Activated naive CD8-positive, alpha-beta T cell treated with anti-CD3 and anti-CD28 coated beads, Interleukin-2, amount 50 U/mL, for 24 hours (primary cell): ENCODE results near the gene GATAD2A.
A peak's percentile ranks its signal among the peaks of the same experiment; 100 is the strongest.

Experiments
- ATAC-seq: fragments of 150-1000 bp; cut with Tn5 transposase; one replicate; pipeline ENCODE4 v1.10.0; 2021
- DNase-seq: peaks from one replicate; pipeline ENCODE4 v3.0.0; 2021
- H3K27ac Mint-ChIP-seq: one replicate; pipeline ENCODE4 v1.8.0; 2021; ENCODE audit warnings: mild to moderate bottlenecking, mixed read lengths
- H3K27me3 Mint-ChIP-seq: one replicate; pipeline ENCODE4 v1.8.0; 2021; ENCODE audit warnings: mixed read lengths
- H3K36me3 Mint-ChIP-seq: one replicate; pipeline ENCODE4 v1.8.0; 2021; ENCODE audit warnings: low read depth, mixed read lengths
- H3K4me1 Mint-ChIP-seq: one replicate; pipeline ENCODE4 v1.8.0; 2021; ENCODE audit warnings: mixed read lengths
- H3K4me3 Mint-ChIP-seq: one replicate; pipeline ENCODE4 v1.8.0; 2021; ENCODE audit warnings: mild to moderate bottlenecking, moderate library complexity, mixed read lengths
- H3K9me3 Mint-ChIP-seq: one replicate; pipeline ENCODE4 v1.8.0; 2021; ENCODE audit warnings: mixed read lengths

GATAD2A gene

GRCh38 chr19:19487950-19488874 is 82.7 kb downstream of the GATAD2A start:
- H3K27ac Mint-ChIP-seq, result peak overlapping the region; percentile 86
- peaks cover 56% of the 10 kb centered on the region for H3K4me1 Mint-ChIP-seq
- no peaks in the 10 kb centered on the region for H3K9me3 Mint-ChIP-seq
- peaks cover 13% of the 10 kb centered on the region for H3K36me3 Mint-ChIP-seq
- DNase-seq (no peak), ATAC-seq (no peak)
- H3K27me3 Mint-ChIP-seq, result no peaks in the 10 kb centered on the region
- no peak overlapping the region for H3K4me3 Mint-ChIP-seq

- H3K4me1 Mint-ChIP-seq, result peaks cover 57% of the 10 kb centered on the region
- DNase-seq, result peak; percentile 77
- peak overlapping the region; percentile 46 for H3K4me3 Mint-ChIP-seq
- H3K36me3 Mint-ChIP-seq, result peaks cover 18% of the 10 kb centered on the region
- no peaks in the 10 kb centered on the region for H3K9me3 Mint-ChIP-seq
- ATAC-seq, result peak; percentile 88
- H3K27me3 Mint-ChIP-seq, result no peaks in the 10 kb centered on the region
- peak overlapping the region; percentile 86 for H3K27ac Mint-ChIP-seq
Measured at GRCh38 chr19:19488875-19489690, 83.6 kb downstream of the GATAD2A start.

GRCh38 chr19:19489804-19490204 is 84.3 kb downstream of the GATAD2A start:
- Mint-ChIP-seq H3K36me3 (peaks cover 18% of the 10 kb centered on the region), H3K27me3 (no peaks in the 10 kb centered on the region), H3K4me1 (peaks cover 62% of the 10 kb centered on the region), H3K9me3 (no peaks in the 10 kb centered on the region), H3K4me3 (peak overlapping the region; percentile 46), H3K27ac (peak overlapping the region; percentile 86)
- ATAC-seq (no peak), DNase-seq (no peak)

GRCh38 chr19:19490214-19490968 is 84.9 kb downstream of the GATAD2A start:
- Mint-ChIP-seq H3K4me1 (peaks cover 58% of the 10 kb centered on the region), H3K4me3 (no peak overlapping the region), H3K9me3 (no peaks in the 10 kb centered on the region), H3K27ac (peak overlapping the region; percentile 86), H3K27me3 (no peaks in the 10 kb centered on the region), H3K36me3 (peaks cover 18% of the 10 kb centered on the region)
- DNase-seq (peak; percentile 82), ATAC-seq (no peak)

- H3K4me3 Mint-ChIP-seq, result no peak overlapping the region
- H3K36me3 Mint-ChIP-seq, result peaks cover 20% of the 10 kb centered on the region
- no peak overlapping the region for H3K27ac Mint-ChIP-seq
- ATAC-seq, result no peak
- no peaks in the 10 kb centered on the region for H3K9me3 Mint-ChIP-seq
- H3K27me3 Mint-ChIP-seq, result no peaks in the 10 kb centered on the region
- H3K4me1 Mint-ChIP-seq, result peaks cover 48% of the 10 kb centered on the region
- DNase-seq, result no peak
Measured at GRCh38 chr19:19491321-19492025, 86.0 kb downstream of the GATAD2A start.

- Mint-ChIP-seq H3K9me3 (no peaks in the 10 kb centered on the region), H3K36me3 (peaks cover 24% of the 10 kb centered on the region), H3K4me3 (no peak overlapping the region), H3K27me3 (no peaks in the 10 kb centered on the region), H3K27ac (no peak overlapping the region), H3K4me1 (peaks cover 45% of the 10 kb centered on the region)
- no peak for DNase-seq
- no peak for ATAC-seq
Measured at GRCh38 chr19:19492026-19492610, 86.6 kb downstream of the GATAD2A start.

GRCh38 chr19:19493841-19494546 is 88.5 kb downstream of the GATAD2A start:
- no peaks in the 10 kb centered on the region for H3K9me3 Mint-ChIP-seq
- peaks cover 25% of the 10 kb centered on the region for H3K36me3 Mint-ChIP-seq

GRCh38 chr19:19495614-19496603 is 90.4 kb downstream of the GATAD2A start:
- Mint-ChIP-seq H3K4me3 (no peak overlapping the region), H3K4me1 (peaks cover 11% of the 10 kb centered on the region), H3K9me3 (no peaks in the 10 kb centered on the region), H3K36me3 (peaks cover 23% of the 10 kb centered on the region), H3K27me3 (no peaks in the 10 kb centered on the region), H3K27ac (no peak overlapping the region)
- ATAC-seq (no peak), DNase-seq (no peak)

More at GRCh38 chr19:19493841-19494546, 88.5 kb downstream of the GATAD2A start:
- H3K4me1 Mint-ChIP-seq, result peaks cover 28% of the 10 kb centered on the region
- ATAC-seq (no peak), DNase-seq (no peak)
- no peak overlapping the region for H3K4me3 Mint-ChIP-seq
- H3K27me3 Mint-ChIP-seq, result no peaks in the 10 kb centered on the region
- H3K27ac Mint-ChIP-seq, result no peak overlapping the region

GRCh38 chr19:19498255-19498991 is 92.9 kb downstream of the GATAD2A start:
- Mint-ChIP-seq H3K4me1 (peaks cover 11% of the 10 kb centered on the region), H3K27ac (no peak overlapping the region), H3K36me3 (peaks cover 34% of the 10 kb centered on the region)

GRCh38 chr19:19499272-19499995 is 94.0 kb downstream of the GATAD2A start:
- Mint-ChIP-seq H3K4me1 (peaks cover 4% of the 10 kb centered on the region), H3K27ac (peak overlapping the region; percentile 42), H3K27me3 (no peaks in the 10 kb centered on the region), H3K4me3 (no peak overlapping the region), H3K9me3 (no peaks in the 10 kb centered on the region), H3K36me3 (peaks cover 33% of the 10 kb centered on the region)
- ATAC-seq (no peak), DNase-seq (no peak)

More at GRCh38 chr19:19498255-19498991, 92.9 kb downstream of the GATAD2A start:
- DNase-seq (no peak), ATAC-seq (no peak)
- no peaks in the 10 kb centered on the region for H3K9me3 Mint-ChIP-seq
- H3K4me3 Mint-ChIP-seq, result no peak overlapping the region
- H3K27me3 Mint-ChIP-seq, result no peaks in the 10 kb centered on the region

GRCh38 chr19:19500975-19501644 is 95.6 kb downstream of the GATAD2A start:
- DNase-seq, result no peak
- H3K4me1 Mint-ChIP-seq, result no peaks in the 10 kb centered on the region
- H3K9me3 Mint-ChIP-seq, result no peaks in the 10 kb centered on the region
- H3K4me3 Mint-ChIP-seq, result no peak overlapping the region
- ATAC-seq, result no peak
- no peak overlapping the region for H3K27ac Mint-ChIP-seq
- no peaks in the 10 kb centered on the region for H3K27me3 Mint-ChIP-seq
- peaks cover 34% of the 10 kb centered on the region for H3K36me3 Mint-ChIP-seq
